ENCODE measurements around the gene CLSTN1.
"Not testable (repeated sequence)": the region's sequence is repeated elsewhere in the genome, so short reads cannot be mapped to it uniquely, and the experiment has no call there.

CLSTN1 gene

GRCh38 chr1:9762446-9762845, 61.3 kb downstream of the CLSTN1 start:
- DNase-seq (ENCODE audit: low spot score) = not testable (repeated sequence)

GRCh38 chr1:9761855-9762254, 61.9 kb downstream of the CLSTN1 start:
- DNase-seq (ENCODE audit: low spot score) = no peak

DNA sequence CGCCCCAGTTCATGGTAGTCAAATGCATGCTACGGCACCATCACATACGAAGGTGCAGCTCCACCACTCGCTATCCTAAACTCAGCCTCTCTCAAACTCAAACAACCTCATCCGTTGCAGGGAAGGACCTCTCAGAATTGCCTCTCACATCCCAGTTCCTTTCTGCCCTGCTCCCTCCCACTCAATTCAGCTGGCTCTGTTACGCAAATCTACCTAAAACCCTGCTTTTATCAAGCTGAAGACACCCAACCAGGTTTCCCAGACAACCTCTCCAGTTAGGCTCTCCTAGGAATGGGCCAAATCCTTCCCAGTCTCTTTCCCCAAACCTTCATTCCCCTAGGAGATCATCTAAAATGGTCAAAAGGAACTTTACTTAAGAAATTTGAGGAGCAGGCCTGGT, 62.9 kb downstream of the CLSTN1 start:
- DNase-seq (ENCODE audit: low spot score) = no peak

DNA sequence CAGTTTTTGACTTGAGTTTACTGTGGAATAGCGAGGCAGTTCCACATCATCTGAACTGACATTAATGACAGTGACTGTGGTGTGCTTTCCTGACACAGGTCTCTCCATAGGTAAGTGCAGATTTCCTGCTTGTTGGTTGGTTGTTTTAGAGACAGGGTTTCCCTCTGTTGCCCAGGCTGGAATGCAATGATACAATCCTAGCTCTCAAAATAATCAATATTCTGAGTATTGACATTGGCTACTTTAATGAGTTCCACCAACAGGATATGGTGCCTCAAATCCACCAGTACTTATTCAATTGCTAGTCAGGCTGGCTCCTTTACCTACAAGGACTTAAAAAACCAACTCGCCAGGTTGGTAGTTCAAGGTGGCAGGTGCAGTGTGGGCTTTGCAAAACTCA, 63.8 kb downstream of the CLSTN1 start:
- DNase-seq (ENCODE audit: low spot score) = no peak

DNA sequence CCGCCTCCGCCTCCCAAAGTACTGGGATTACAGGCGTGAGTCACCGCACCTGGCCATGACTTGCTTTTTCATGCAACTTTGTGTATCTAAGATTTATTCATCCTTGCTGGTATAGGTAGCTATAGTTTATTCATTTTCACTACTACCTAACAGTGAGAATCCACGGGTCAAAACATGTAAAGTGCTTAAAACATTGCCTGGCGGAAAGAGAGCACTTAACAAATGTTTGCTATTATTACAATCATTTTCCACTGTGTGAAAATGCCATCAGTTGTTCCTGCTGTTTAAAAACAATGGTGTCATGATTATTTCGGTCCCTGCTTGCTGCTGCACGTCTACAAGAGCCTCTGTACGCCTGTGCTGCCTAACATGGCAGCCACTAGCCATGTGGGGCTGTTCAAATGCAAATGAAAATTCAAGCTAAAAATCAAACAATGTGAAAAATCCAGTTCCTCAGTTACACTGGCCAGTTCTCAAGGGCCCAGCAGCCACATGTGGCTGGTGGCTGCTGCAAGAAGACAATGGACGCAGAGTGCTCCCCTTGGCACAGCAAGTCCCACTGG, 65.1 kb downstream of the CLSTN1 start:
- DNase-seq (ENCODE audit: low spot score) = no peak

DNA sequence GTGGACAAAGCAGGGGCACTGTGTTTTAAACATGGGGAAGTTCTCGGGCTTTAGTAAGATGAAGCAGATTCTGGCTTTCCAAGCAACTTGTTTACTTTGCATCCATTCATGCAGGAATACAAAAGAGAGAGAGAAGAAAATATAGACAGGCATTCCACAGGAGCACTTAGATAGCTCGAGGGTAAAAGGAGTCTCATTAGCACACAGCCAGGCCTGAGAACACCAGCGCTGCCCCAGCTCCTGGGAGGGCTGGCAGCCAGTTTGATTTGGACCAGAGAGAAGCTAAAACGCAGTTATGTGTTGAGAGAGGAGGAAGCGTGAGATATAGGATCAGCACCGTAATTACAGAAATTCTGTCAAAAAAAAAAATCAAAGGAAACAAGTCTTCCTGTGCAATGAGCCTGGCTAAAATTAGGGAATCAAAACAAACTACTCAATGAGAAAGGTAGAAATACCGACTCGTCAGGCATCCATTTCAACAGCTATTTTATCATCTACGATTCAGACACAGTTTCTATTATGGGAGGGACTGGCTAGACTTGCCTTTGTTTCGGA, 68.2 kb downstream of the CLSTN1 start:
- no peak for DNase-seq (ENCODE audit: low spot score)

DNA sequence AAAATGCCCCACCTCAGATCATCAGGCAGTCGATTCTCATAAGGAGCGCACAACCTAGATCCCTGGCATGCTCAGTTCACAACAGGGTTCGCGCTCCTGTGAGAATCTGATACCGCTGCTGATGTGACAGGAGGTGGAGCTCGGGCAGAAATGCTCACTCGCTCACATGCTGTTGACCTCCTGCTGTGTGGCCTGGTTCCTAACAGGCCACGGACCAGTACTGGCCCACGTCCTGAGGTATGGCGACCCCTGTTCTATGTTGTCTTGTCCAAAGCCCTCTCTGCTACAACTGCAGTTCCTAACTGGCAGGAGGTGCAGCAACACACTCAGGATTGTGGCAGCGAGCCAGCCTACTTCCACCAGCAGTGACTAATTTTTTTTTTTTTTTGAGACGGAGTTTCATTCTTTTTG, 70.6 kb downstream of the CLSTN1 start:
- DNase-seq (ENCODE audit: low spot score) = no peak

DNA sequence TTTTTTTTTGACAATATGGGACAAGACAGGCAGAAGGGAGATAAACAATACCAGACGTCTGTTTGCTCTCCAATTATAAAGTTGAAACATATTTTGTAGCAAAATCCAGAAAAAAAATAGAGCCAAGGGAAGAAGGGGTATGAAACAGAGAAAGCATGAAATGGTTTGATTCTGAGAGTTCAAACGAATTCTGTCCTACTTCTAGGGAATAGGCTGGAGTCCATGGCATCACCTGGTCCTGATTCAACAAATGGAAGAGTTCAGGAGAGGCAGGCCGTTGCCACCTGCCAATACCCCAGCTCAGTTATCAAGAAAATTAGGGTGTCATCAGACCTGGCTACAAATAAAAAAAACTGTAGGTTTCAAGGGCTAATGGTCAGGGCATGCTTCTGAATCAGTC, 71.8 kb downstream of the CLSTN1 start:
- no peak for DNase-seq (ENCODE audit: low spot score)

DNA sequence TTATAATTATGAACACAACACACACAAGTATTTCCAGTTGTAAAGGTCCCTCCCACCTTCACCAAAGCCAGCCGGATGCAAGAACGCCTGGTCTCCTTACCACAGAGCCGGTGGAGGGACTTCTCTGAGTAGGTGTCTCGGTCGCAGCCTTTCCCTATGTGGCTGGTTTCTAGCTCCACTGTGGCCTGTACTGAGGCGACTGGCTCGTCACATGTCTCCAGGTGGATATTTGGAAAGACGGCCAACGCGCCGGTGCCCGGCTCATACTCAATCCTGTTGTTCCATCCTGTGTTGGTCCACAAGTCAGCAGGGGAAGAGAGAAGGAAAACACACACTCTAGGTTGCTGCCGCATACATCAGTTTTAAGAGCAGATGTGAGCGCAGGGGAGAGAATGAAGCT, 74.4 kb downstream of the CLSTN1 start:
- DNase-seq (ENCODE audit: low spot score) = no peak

DNA sequence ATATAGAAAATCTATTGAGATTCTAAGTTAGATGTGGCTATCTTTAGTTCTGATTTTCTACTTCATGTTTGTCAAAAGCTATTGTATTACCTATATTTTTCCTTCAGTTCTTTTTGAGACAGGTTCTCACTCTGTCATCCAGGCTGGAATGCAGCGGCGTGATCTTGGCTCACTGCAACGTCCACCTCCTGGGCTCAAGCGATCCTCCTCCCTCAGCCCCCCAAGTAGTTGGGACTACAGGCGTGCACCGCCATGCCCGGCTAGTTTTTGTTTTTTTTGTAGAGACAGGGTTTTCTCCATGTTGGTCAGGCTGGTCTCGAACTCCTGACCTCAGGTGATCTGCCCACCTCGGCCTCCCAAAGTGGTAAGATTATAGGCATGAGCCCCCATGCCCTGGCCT, 75.4 kb downstream of the CLSTN1 start:
- DNase-seq (ENCODE audit: low spot score) = not testable (repeated sequence)

DNA sequence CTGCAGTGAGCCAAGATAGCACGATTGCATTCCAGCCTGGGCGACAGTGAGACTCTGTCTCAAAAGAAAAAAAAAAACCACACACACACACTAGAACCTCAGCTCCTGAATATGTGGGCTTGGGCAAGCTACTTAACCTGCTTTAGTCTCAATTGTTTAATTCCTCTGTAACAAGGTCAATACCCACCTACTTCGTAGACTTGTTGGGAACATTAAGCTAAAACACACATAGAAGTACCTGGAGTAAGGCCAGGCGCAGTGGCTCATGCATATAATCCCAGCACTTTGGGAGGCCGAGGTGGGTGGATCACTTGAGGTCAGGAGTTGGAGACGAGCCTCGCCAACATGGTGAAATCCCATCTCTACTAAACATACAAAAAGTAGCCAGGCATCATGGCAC, 77.1 kb downstream of the CLSTN1 start:
- DNase-seq (ENCODE audit: low spot score) = no peak

- no peak for DNase-seq (ENCODE audit: low spot score)
Observed at GRCh38 chr1:9746211-9746610, 77.6 kb downstream of the CLSTN1 start.

- DNase-seq (ENCODE audit: low spot score) = no peak
Observed at GRCh38 chr1:9744106-9744799, 79.5 kb downstream of the CLSTN1 start.

DNA sequence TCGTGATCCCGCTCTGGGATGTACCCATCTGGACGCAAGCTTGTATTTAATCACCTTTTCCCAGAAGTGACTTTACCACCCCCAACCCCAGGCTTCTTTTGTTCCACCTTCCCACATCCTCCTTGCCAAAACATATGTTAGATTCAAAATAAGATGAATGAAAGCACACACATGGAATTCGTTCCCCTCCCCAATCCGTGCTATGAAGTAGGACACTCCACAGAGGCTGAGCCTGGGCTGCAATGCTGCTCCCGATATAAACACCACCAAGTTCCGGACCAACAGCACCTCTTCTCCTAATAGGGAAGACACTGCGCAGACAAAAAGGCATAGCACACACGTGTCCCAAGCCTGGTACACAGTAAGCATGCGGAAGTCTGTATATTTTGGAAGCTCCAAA, 86.1 kb downstream of the CLSTN1 start:
- no peak for DNase-seq (ENCODE audit: low spot score)

DNA sequence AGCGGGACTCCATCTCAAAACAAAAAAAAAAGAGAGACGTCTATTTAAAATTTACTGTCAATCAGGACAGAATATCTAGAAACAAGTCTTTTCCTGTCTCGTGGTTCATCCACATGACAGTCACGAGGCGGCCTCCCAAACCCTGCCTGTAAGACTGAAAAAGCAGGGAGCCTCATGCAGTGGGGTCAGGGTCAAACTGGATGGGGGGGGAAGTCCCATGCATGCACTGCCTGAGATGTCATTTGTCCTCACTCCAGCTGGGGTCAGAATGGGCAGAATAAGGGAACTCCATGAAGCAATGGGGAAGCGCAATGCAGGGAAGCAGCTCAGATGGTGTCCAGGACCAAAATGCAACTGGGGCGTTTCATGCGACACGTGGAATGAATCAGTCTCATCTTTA, 86.7 kb downstream of the CLSTN1 start:
- DNase-seq (ENCODE audit: low spot score) = no peak

- DNase-seq (ENCODE audit: low spot score) = no peak
Observed at GRCh38 chr1:9736241-9736640, 87.5 kb downstream of the CLSTN1 start.

- DNase-seq (ENCODE audit: low spot score) = no peak
Observed at GRCh38 chr1:9735800-9736199, 88.0 kb downstream of the CLSTN1 start.

- DNase-seq (ENCODE audit: low spot score) = no peak
Observed at GRCh38 chr1:9733160-9733789, 90.5 kb downstream of the CLSTN1 start.

DNA sequence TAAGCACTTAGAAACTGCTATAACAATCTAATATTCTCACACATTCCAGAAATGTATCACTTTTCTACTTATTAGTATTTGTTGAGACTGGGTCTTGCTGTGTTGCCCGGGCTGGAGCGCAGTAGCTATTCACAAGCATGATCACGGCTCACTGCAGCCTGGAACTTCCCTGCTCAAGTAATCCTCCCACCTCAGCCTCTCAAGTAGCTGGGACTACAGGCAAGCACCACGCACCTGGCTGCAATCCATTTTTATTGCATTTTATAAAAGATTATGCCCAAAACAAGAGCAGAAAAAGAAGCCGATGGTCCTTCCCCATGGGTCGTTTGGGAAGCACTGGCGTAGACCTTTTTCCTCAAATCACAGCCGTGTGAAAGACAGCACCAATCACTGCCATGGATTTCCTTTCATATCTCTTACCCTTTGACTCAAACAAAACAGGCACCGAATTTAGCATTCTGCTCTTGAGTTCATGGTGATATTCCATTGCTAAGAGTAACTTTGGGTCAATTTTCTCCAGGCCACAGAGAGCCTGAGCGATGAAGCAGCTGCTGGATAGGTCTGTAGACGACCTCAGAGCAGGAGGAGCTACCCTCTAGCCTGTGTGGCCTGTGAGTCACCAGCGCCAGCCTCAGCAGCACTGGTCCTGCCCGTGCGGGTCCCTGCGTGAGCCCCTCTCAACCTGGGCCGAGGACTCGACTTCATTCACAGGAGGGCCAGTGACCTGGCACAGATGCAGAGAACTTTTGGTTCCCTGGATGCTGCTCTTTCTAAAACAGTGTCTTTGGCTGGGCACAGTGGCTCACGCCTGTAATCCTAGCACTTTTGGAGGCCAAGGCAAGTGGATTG, 91.4 kb downstream of the CLSTN1 start:
- DNase-seq (ENCODE audit: low spot score) = no peak

- DNase-seq (ENCODE audit: low spot score) = no peak
Observed at GRCh38 chr1:9731561-9731960, 92.2 kb downstream of the CLSTN1 start.

GRCh38 chr1:9731051-9731537, 92.7 kb downstream of the CLSTN1 start:
- DNase-seq (ENCODE audit: low spot score) = no peak

All from hematopoietic multipotent progenitor cell treated with erythropoietin and hydrocortisone succinate and interleukin-3 and kit ligand, for 17 days (in vitro differentiated cells).